Activated CD4-positive, alpha-beta T cell treated with anti-CD3 and anti-CD28 coated beads, Interleukin-10, Interleukin-2, amounts not matched to agents 100 ng/mL and 50 ng/mL, durations not matched to agents 16 hours and 8 hours (primary cell): Measurements from ENCODE around the gene UTP15.
A peak's percentile ranks its signal among the peaks of the same experiment; 100 is the strongest.

Experiments used
- DNase-seq: peaks from one replicate; pipeline ENCODE4 v3.0.0-alpha.2; 2020

The UTP15 gene

DNA sequence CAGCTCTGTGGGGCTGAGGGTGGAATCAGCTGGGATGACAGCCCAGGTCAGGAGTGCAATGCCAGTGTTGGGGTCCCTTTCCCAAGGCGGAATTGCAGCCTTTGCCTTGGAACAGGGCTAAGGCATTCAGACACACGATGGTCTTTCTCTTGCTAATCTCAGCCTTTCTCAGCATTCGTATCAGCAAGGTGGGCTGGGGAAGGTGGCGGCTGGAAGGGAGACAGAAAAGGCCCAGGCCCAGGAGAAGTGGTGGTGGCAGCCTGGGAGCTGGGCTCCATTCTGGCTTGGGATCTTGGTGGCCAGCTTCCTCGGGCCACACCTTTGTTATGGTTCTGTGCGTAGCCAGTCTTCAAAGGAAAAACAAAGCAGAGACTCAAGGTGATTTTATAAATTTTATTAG lies 59.3 kb downstream of the UTP15 start:
- no peak for DNase-seq

DNA sequence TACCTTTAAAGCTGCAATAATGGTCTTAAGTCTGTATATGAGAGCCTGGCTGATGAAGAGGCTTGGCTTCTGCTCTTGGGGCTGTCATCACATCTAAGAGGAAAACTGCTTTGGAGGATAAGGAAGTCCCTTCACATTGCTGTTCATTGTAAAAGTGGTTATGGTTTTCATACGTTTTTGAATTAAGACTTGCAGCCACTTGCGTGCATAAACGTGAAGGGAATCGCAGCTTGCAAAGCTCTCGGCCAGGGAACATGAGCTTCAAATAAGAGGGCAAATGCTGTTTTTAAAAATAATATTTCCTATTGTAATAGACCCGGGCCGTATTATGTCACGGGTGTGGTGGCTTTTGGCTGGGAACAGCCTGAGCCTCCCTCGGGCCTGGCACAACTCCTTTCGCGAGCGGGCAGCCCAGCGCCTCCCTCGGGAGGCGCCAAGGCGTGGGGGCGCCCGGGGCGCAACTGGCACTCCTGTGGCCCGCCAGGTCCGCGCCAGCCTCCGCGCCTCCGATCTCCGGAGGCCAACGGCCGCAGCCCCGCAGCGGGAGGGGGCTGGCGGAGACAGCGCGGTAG lies 59.9 kb downstream of the UTP15 start:
- DNase-seq = no peak

DNA sequence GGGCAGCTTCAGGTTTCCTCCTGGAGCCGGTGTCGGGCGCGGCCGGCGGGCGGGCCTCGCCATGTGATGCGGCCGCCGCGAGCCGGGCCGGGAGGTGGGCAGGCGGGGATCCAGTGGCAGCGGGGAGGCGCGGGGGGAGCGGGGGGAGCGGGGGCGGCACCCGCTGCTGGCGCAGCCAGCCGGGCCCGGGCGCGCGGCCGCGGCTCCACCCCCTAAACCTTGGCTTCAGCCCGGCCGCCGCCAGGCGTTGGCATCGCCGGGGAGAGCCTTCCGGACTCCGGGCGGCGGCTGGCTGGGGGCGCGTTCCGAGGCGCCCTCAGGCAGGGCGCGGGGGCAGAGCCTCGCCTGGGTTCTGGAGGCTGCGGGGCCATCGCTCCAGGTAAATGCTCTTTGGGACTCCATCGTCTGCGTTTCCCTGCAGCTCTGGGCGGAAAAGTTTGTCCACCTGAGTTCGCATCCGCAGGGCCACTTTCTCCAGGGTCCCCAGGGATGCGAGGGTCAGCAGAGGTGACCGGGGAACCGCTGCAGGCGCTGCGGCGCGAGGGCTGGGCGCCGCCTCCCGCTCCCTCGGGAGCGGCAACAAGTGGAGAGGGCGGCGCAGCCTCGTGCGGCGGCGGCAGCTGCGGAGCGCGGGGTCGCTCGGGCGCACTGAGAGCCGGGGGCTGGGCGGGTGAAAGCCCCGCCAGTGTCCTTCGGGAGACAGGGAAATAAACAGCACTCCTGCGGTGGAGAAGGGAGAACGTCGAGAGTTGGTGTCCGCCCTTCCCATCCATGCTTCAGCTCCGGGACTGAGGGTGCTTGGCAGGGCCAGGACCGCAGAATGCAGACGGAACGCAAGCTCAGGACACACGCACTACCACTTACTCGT lies 60.6 kb downstream of the UTP15 start, which contains the start of gene ARHGEF28:
ARHGEF28 (plus strand) TSS at position 253 of the 868 bp plus-strand sequence. CDS start 58,656 bp downstream, outside the sequence.
- peak; percentile 34 for DNase-seq

DNA sequence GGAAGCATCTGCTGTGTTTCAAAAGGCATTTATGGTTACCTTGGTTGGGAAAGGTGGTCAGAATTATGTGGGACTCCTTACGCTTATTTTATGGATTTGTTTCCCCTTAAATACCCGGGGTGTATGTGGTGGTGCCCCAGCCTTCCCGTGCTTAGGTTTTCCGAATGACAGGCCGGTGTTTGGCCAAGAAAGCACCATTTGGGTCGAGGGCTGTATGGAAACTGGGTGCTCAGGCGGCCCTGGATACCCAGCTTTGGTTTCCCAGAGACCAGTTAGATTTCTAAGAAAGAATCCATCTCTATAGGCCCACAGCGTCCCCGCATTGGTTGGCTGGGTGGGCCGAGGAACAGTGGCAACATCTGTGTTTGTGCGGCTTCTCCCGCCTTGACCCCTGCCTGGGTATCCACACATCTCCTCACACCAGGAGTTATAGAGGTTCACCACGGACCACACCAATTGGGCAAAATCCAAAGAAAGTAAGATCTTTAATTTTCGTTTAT lies 61.3 kb downstream of the UTP15 start:
- no peak for DNase-seq

DNA sequence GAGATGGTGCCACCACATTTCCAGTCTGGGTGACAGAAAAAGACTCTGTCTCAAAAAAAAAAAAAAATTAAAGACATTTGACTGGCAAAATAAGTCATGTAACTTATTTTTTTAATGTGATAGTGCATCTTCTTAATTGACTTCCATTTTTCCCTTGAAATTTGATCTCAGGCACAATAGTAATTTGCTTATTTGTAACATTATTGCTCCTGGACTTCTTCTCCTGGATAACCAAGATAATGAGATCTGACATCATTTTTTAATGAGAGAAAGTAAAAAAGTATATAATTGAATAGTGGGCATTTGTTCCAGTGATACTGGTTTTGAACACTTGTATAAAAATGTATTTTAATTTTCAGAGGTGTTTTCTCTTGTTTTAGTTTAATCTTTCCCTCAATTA lies 63.9 kb downstream of the UTP15 start:
- DNase-seq = no peak

DNA sequence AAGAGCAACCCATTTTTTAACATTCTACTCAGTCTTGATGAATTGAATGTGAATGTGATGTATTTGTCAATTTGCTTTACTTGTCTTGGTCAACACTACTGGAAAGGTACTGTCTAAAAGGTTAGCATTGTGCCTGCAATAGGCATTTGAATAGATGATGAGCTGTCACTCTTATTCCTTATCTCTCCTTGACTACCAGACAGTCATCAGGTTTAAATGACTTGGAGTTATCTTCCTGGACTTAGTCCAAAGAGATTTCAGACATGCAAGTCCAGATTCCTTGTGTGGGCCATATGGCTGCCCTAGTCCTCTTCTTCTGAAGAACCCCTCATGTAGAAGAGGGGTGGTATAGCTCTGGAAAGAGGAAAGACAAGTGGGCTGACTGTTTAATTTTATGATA lies 65.2 kb downstream of the UTP15 start:
- no peak for DNase-seq

DNA sequence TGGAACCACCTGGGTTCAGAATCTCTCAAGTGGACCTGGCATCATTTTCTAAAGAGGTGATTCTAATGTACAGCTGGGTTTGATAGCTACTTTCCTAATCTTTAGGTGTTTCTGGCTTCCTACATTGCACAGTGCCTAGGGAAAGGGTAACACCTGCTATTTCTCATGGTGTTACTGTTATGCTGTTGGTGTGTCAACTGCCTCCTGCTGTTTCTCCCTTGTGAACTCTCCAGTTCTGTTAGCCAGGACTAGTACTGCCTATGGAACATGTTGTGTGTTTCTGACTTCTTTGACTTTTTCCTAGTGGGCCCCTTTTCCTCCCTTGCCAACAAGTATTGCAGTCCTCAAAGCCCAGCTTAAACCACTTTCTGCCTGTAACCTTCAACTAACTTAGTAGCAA lies 66.0 kb downstream of the UTP15 start:
- no peak for DNase-seq
